Astrocyte (in vitro differentiated cells and primary cell): ENCODE data around the gene DOCK3. TPM values are rescaled to one million over a fixed set of nuclear protein-coding genes. Genes with fewer than 3 reads are reported as not detected.
A peak's percentile ranks its signal among the peaks of the same experiment; 100 is the strongest.

ENCODE experiments used
- DNase-seq: peaks from one replicate; pipeline ENCODE4 v3.0.0-alpha.2; 2010; ENCODE audit warnings: low read depth
- FAIRE-seq: peaks from 2 replicates; lab custom pipeline; 2011; peaks lifted over from hg19 to GRCh38; lab: Jason Lieb, UNC
- H2AFZ ChIP-seq: 2 replicates; pipeline ENCODE4 v1.6.0; 2012; ENCODE audit warnings: low read depth, low read length, inconsistent platforms
- H3K27ac ChIP-seq: 2 replicates; pipeline ENCODE4 v1.5.1; 2011; ENCODE audit warnings: low read depth, low read length, inconsistent platforms
- H3K27me3 ChIP-seq: 2 replicates; pipeline ENCODE4 v1.6.0; 2011; ENCODE audit warnings: low read length, inconsistent platforms; ENCODE audit not compliant: insufficient read depth
- H3K36me3 ChIP-seq: 2 replicates; pipeline ENCODE4 v1.5.1; 2011; ENCODE audit warnings: low read length, inconsistent platforms; ENCODE audit not compliant: insufficient read depth
- H3K4me1 ChIP-seq: 2 replicates; pipeline ENCODE4 v1.5.1; 2011; ENCODE audit warnings: low read length, inconsistent platforms; ENCODE audit not compliant: insufficient read depth
- H3K4me2 ChIP-seq: 2 replicates; pipeline ENCODE4 v1.6.0; 2012; ENCODE audit warnings: low read length, inconsistent platforms
- H3K4me3 ChIP-seq: 2 replicates; pipeline ENCODE4 v1.5.1; 2011; ENCODE audit warnings: low read depth, mild to moderate bottlenecking, low read length, inconsistent platforms; ENCODE audit not compliant: insufficient read depth
- H3K79me2 ChIP-seq: 2 replicates; pipeline ENCODE4 v1.6.0; 2012; ENCODE audit warnings: mild to moderate bottlenecking, low read length, inconsistent platforms; ENCODE audit not compliant: insufficient read depth
- H3K9ac ChIP-seq: 2 replicates; pipeline ENCODE4 v1.6.0; 2012; ENCODE audit warnings: mild to moderate bottlenecking, low read length, inconsistent platforms
- H3K9me3 ChIP-seq: 2 replicates; pipeline ENCODE4 v1.5.1; 2012; ENCODE audit warnings: low read depth, mild to moderate bottlenecking, low read length, inconsistent platforms; ENCODE audit not compliant: insufficient read depth
- H4K20me1 ChIP-seq: 2 replicates; pipeline ENCODE4 v1.6.0; 2012; ENCODE audit warnings: low read length, inconsistent platforms; ENCODE audit not compliant: insufficient read depth
- H3K27ac Mint-ChIP-seq: one replicate; pipeline ENCODE4 v1.8.0; 2021; ENCODE audit warnings: mild to moderate bottlenecking, mixed read lengths; ENCODE audit not compliant: unreplicated experiment
- H3K27me3 Mint-ChIP-seq: one replicate; pipeline ENCODE4 v1.8.0; 2021; ENCODE audit warnings: low read depth, mixed read lengths; ENCODE audit not compliant: unreplicated experiment
- H3K36me3 Mint-ChIP-seq: one replicate; pipeline ENCODE4 v1.8.0; 2021; ENCODE audit warnings: low read depth, mixed read lengths; ENCODE audit not compliant: unreplicated experiment
- H3K4me1 Mint-ChIP-seq: one replicate; pipeline ENCODE4 v1.8.0; 2021; ENCODE audit warnings: low read depth, mixed read lengths; ENCODE audit not compliant: unreplicated experiment
- H3K4me3 Mint-ChIP-seq: one replicate; pipeline ENCODE4 v1.8.0; 2021; ENCODE audit warnings: mild to moderate bottlenecking, moderate library complexity, mixed read lengths; ENCODE audit not compliant: unreplicated experiment
- H3K9me3 Mint-ChIP-seq: one replicate; pipeline ENCODE4 v1.8.0; 2021; ENCODE audit warnings: mild to moderate bottlenecking, mixed read lengths; ENCODE audit not compliant: unreplicated experiment
- EZH2 ChIP-seq: IDR thresholded peaks from 2 replicates; pipeline ENCODE4 v1.6.1; 2012; ENCODE audit warnings: mild to moderate bottlenecking, low read length, inconsistent platforms; ENCODE audit not compliant: insufficient read depth
- total RNA-seq: library from RNA; stranded (reverse); gene quantifications from 2 replicates; pipeline ENCODE4 v1.2.1, GENCODE V29; 2021
- TF ChIP-seq, protein P1 (sequence below): IDR thresholded peaks from 2 replicates; pipeline ENCODE4 v1.5.1; 2011; ENCODE audit warnings: low read depth, mild to moderate bottlenecking, inconsistent platforms, low read length, moderate library complexity; ENCODE audit not compliant: insufficient read depth

DOCK3 gene
- total RNA-seq, 1 donor from 2014 or later, result 3.3 TPM

DNA sequence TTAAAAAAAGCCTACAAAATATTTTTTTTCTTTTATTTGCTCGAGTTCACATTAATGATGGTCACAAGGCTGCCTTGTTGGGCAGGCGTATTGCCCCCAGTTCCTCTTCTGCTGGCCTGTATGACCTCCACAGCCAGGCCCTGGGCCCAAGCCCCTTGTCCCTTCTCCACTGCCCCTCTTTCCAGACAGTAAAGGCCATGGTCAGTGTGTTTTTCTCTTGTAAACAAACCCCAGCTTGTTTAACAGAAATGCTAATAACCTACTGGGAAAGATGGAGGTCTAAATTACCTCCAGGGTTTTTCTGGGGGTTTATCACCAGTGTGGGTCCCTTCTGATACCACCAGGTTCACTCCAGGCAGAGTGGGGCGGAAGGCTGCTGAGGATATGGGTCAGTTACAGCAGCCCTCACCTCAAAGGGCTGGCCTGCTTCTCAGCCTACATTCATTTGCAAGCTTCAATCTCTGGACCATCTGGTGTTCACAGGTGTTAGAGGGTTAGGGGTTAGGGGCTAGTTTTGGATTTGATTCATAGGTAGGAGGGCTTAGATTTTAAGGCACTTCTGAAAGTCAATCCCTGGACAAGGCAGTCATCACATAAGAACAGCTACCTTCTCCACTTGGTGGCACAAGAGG lies 708.3 kb downstream of the DOCK3 start:
- H3K4me3 Mint-ChIP-seq, result peak overlapping the region; percentile 100
- H3K4me2 ChIP-seq, result peak overlapping the region; percentile 83

DNA sequence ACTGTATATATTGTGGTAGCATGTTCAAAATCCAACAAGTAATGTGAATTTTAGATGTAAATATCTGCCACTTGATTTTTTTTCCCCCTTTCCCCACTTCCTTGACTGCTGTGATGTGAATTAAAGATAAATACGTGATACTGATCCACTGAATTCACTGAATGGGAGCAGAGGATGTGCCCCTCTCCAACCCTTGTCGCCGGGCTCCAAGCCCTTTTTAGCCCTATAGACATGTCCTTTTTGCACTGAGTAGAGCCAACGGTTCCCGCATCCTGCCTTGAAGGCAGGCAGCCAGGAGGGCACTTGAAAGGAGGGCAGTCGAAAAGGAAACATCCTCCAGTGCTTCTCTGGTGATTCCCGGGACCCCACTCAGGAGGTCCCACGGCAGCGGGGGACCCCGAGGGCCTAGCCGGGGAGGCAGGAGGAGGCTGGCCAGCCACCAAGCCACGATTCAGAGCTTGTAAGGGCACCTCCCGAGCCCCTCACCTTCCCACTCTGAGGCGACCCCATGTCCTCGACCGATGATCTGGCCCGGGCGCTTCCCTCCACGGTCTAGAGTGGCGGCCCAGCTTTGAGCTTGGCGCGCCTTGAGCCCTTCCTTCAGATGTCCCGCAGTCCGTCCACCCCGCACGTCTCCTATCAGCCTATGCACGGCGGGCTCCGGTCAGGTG lies 709.5 kb downstream of the DOCK3 start:
- DNase-seq (no peak), FAIRE-seq (no peak)
- Histone ChIP-seq H4K20me1 (peaks cover 34% of the 10 kb centered on the region), H3K9ac (peak overlapping the region; percentile 100), H3K4me3 (peak overlapping the region; percentile 99), H3K79me2 (peaks cover 56% of the 10 kb centered on the region), H3K27me3 (no peaks in the 10 kb centered on the region), H3K9me3 (no peaks in the 10 kb centered on the region), H2AFZ (peak overlapping the region; percentile 97), H3K36me3 (peaks cover 13% of the 10 kb centered on the region), H3K27ac (peak overlapping the region; percentile 98), H3K4me1 (peaks cover 32% of the 10 kb centered on the region), H3K4me2 (peak overlapping the region; percentile 83)
- TF ChIP-seq, protein P1, sequence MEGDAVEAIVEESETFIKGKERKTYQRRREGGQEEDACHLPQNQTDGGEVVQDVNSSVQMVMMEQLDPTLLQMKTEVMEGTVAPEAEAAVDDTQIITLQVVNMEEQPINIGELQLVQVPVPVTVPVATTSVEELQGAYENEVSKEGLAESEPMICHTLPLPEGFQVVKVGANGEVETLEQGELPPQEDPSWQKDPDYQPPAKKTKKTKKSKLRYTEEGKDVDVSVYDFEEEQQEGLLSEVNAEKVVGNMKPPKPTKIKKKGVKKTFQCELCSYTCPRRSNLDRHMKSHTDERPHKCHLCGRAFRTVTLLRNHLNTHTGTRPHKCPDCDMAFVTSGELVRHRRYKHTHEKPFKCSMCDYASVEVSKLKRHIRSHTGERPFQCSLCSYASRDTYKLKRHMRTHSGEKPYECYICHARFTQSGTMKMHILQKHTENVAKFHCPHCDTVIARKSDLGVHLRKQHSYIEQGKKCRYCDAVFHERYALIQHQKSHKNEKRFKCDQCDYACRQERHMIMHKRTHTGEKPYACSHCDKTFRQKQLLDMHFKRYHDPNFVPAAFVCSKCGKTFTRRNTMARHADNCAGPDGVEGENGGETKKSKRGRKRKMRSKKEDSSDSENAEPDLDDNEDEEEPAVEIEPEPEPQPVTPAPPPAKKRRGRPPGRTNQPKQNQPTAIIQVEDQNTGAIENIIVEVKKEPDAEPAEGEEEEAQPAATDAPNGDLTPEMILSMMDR, result no peak
- TF ChIP-seq EZH2, result no peak
- no peaks in the 10 kb centered on the region for H3K27me3 Mint-ChIP-seq
- H3K9me3 Mint-ChIP-seq, result no peaks in the 10 kb centered on the region
- peaks cover 21% of the 10 kb centered on the region for H3K4me1 Mint-ChIP-seq
- H3K27ac Mint-ChIP-seq, result peak overlapping the region; percentile 99
- peak overlapping the region; percentile 100 for H3K4me3 Mint-ChIP-seq
- H3K36me3 Mint-ChIP-seq, result peaks cover 6% of the 10 kb centered on the region

More for the DNA sequence above, 708.3 kb downstream of the DOCK3 start:
- H3K27me3 ChIP-seq, result no peaks in the 10 kb centered on the region
- peaks cover 23% of the 10 kb centered on the region for H4K20me1 ChIP-seq
- peaks cover 14% of the 10 kb centered on the region for H3K4me1 Mint-ChIP-seq
- H3K36me3 ChIP-seq, result peaks cover 6% of the 10 kb centered on the region
- FAIRE-seq, result no peak
- peaks cover 24% of the 10 kb centered on the region for H3K4me1 ChIP-seq
- H2AFZ ChIP-seq, result no peak overlapping the region
- H3K9ac ChIP-seq, result no peak overlapping the region
- peaks cover 4% of the 10 kb centered on the region for H3K36me3 Mint-ChIP-seq
- TF ChIP-seq EZH2, result no peak
- TF ChIP-seq, protein P1, result no peak
- H3K4me3 ChIP-seq, result no peak overlapping the region
- no peak for DNase-seq
- peaks cover 45% of the 10 kb centered on the region for H3K79me2 ChIP-seq
- no peak overlapping the region for H3K27ac ChIP-seq
- no peak overlapping the region for H3K27ac Mint-ChIP-seq
- H3K9me3 ChIP-seq, result no peaks in the 10 kb centered on the region
- no peaks in the 10 kb centered on the region for H3K9me3 Mint-ChIP-seq
- no peaks in the 10 kb centered on the region for H3K27me3 Mint-ChIP-seq
